Adrenal gland (tissue), 5 donors: ENCODE data around the gene DLGAP3.

ENCODE experiments used
- POLR2A ChIP-seq, 2 donors: fragments of 450-650 bp; IDR thresholded peaks; one replicate each; pipeline ENCODE4 v1.6.1; 2017; ENCODE audit warnings: antibody characterized with exemption in 2 of 2, mild to moderate bottlenecking in 2 of 2, moderate library complexity in 1 of 2
- TF ChIP-seq, protein P1 (sequence below), 6 experiments: fragments of 450-650 bp in 4 of 6; fragments of 200-600 bp in 2 of 6; sonication (generic) in 1 of 6; IDR thresholded peaks; 1 replicate in 5 of 6; 2 replicates in 1 of 6; pipeline versions ENCODE4 v1.5.1 to v1.8.0; 2016 to 2021; ENCODE audit warnings: antibody characterized with exemption in 6 of 6, mild to moderate bottlenecking in 2 of 6, moderate library complexity in 1 of 6
- donor health status: DM: no; HTN: no; CAD: no.

DNA sequence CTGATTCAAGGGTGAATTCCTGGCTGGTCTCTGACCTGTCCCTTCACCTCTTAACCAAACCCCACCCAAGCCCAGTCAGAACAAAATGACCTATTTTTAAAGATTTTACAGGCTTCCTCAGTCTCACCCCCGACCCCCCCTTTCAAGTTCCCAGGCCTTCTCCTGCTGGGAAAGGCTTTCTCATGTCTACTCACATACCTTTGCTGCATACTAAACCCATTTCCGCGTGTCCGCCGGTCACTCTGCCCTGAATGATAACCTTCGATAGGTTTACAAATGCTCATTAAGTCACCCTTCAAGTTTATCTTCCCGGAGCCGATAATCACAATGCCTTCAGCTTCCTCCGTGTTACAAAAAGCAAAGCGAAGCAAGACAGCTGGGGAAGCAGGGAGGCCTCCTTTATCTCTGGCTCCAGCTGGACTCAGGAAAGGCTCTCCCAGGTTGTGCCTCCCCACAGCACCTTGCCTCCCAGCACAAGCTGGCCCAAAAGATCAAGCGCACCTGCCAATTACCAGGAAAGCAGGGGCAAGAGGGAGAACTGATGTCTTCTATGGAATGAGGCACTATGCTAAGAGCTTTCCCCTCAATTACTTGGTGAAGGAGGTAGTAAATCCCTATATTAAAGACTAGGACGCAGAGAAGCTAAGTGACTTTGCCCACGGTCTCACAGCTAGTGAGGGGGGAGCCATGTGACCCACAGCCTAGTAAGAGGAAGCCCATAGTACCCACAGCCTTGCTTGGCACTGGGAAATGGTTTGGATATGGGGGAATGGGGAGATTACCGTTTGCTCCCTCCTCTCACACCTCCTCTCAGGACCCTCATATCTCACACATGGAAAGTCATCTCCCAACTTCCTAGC, 85.8 kb downstream of the DLGAP3 start:
- TF ChIP-seq, protein P1, sequence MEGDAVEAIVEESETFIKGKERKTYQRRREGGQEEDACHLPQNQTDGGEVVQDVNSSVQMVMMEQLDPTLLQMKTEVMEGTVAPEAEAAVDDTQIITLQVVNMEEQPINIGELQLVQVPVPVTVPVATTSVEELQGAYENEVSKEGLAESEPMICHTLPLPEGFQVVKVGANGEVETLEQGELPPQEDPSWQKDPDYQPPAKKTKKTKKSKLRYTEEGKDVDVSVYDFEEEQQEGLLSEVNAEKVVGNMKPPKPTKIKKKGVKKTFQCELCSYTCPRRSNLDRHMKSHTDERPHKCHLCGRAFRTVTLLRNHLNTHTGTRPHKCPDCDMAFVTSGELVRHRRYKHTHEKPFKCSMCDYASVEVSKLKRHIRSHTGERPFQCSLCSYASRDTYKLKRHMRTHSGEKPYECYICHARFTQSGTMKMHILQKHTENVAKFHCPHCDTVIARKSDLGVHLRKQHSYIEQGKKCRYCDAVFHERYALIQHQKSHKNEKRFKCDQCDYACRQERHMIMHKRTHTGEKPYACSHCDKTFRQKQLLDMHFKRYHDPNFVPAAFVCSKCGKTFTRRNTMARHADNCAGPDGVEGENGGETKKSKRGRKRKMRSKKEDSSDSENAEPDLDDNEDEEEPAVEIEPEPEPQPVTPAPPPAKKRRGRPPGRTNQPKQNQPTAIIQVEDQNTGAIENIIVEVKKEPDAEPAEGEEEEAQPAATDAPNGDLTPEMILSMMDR (IDR thresholded peaks at IDR 0.05), result no peak
- TF ChIP-seq POLR2A (IDR thresholded peaks at IDR 0.05), result no peak
